VCaP (cell line): ENCODE measurements around the gene S100A9.

Experiments used
- H3K27ac ChIP-seq: fragments of 450-650 bp; 2 replicates; pipeline ENCODE4 v1.5.1; 2017
- CTCF ChIP-seq: fragments of 450-650 bp; conservative IDR thresholded peaks from 2 replicates; pipeline ENCODE4 v1.5.1; 2017; ENCODE audit warnings: mild to moderate bottlenecking, moderate library complexity

S100A9 gene

GRCh38 chr1:153341431-153341934 lies 16.2 kb upstream of the S100A9 start:
- TF ChIP-seq CTCF, result no peak
- no peak overlapping the region for H3K27ac ChIP-seq

DNA sequence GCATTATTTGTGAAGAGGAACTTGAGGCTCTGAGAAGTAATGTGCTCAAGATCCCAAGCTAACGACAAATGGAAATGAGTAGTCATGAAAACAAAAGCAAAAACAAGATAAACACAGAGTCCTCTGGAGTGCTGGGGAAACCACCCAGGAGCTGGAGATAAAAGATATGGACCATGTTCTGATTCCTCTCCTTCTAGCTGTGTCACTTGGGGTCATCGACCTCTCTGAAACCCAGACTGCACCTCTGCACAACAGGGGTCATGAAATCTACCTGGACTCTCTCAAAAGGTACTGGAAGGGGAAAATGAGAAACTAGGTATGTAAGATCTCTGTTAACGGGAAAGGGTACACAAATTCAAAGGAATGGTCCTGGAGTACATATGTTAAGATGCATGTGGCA lies 15.5 kb upstream of the S100A9 start:
- H3K27ac ChIP-seq, result no peak overlapping the region
- TF ChIP-seq CTCF, result no peak

DNA sequence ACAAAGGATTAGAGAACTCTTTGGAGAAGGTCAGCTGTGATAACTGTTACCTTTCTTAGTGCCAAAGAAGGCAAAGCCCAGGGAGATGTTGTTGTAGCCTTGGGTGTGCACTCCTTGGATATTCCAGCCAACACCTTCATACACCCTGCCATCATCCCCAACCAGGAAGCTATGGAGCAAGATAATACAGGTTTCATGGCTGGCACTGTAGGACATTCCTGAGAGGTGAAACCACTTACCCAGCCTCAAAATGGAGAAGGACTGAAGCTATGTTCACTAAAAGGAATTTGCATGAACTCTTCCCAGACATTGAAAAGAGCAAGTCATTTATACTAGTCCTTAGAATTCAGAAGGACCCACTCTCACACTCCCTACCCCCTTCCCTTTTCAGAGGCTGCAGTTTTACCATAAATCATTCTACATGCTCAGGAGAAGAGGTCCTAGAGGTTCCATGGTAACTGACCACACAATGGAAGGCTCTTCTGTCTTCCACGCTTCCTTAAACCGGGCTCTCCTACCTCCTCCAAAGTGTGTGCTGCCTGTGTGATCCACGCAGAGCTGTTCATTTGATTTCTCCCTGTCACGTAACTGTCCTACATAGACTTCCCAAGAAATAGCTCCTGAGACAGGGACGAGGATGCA lies 14.5 kb upstream of the S100A9 start:
- H3K27ac ChIP-seq, result no peak overlapping the region

GRCh38 chr1:153343811-153344717 lies 13.6 kb upstream of the S100A9 start:
- TF ChIP-seq CTCF, result no peak
- no peak overlapping the region for H3K27ac ChIP-seq

More for the DNA sequence above, 14.5 kb upstream of the S100A9 start:
- no peak for TF ChIP-seq CTCF

- H3K27ac ChIP-seq, result no peak overlapping the region
These were observed 13.0 kb upstream of the S100A9 start for GRCh38 chr1:153344718-153345025.

GRCh38 chr1:153345187-153346076 lies 12.2 kb upstream of the S100A9 start:
- no peak for TF ChIP-seq CTCF
- no peak overlapping the region for H3K27ac ChIP-seq

More at GRCh38 chr1:153344718-153345025, 13.0 kb upstream of the S100A9 start:
- no peak for TF ChIP-seq CTCF
